ENCODE results near the gene PSMD9. TPM values are rescaled to one million over a fixed set of nuclear protein-coding genes. Genes with fewer than 3 reads are reported as not detected.
"Not testable (repeated sequence)": the region's sequence is repeated elsewhere in the genome, so short reads cannot be mapped to it uniquely, and the experiment has no call there.

PSMD9 gene
- total RNA-seq, 1 donor from 2014 or later = 43.0 TPM

- H3K27me3 Mint-ChIP-seq = no peaks in the 10 kb centered on the region
- H3K4me3 Mint-ChIP-seq = no peak overlapping the region
- TF ChIP-seq CTCF (conservative IDR thresholded peaks at IDR 0.05) = no peak
- H3K36me3 Mint-ChIP-seq = peaks cover 21% of the 10 kb centered on the region
- H3K4me1 Mint-ChIP-seq (ENCODE audit: unreplicated experiment) = peaks cover 2% of the 10 kb centered on the region
- no peaks in the 10 kb centered on the region for H3K9me3 Mint-ChIP-seq
- H3K27ac Mint-ChIP-seq = no peak overlapping the region
- DNase-seq (ENCODE audit: extremely low spot score, unreplicated experiment) = no peak
Measured at GRCh38 chr12:121918679-121919038, 30.1 kb downstream of the PSMD9 start.

- DNase-seq (ENCODE audit: extremely low spot score, unreplicated experiment) = no peak
- H3K36me3 Mint-ChIP-seq = peaks cover 16% of the 10 kb centered on the region
- H3K27me3 Mint-ChIP-seq = no peaks in the 10 kb centered on the region
- no peak overlapping the region for H3K27ac Mint-ChIP-seq
- no peak overlapping the region for H3K4me3 Mint-ChIP-seq
- H3K9me3 Mint-ChIP-seq = no peaks in the 10 kb centered on the region
- peaks cover 16% of the 10 kb centered on the region for H3K4me1 Mint-ChIP-seq (ENCODE audit: unreplicated experiment)
- TF ChIP-seq CTCF (conservative IDR thresholded peaks at IDR 0.05) = no peak
Measured at GRCh38 chr12:121921066-121921465, 32.5 kb downstream of the PSMD9 start.

GRCh38 chr12:121925358-121925695 lies 36.7 kb downstream of the PSMD9 start:
- TF ChIP-seq CTCF (conservative IDR thresholded peaks at IDR 0.05) = no peak
- H3K27me3 Mint-ChIP-seq = no peaks in the 10 kb centered on the region
- no peak for DNase-seq (ENCODE audit: extremely low spot score, unreplicated experiment)
- H3K4me1 Mint-ChIP-seq (ENCODE audit: unreplicated experiment) = peaks cover 24% of the 10 kb centered on the region
- H3K9me3 Mint-ChIP-seq = no peaks in the 10 kb centered on the region
- peaks cover 5% of the 10 kb centered on the region for H3K36me3 Mint-ChIP-seq
- peak overlapping the region; percentile 84 for H3K27ac Mint-ChIP-seq
- H3K4me3 Mint-ChIP-seq = peak overlapping the region; percentile 70

GRCh38 chr12:121926874-121927706 lies 38.5 kb downstream of the PSMD9 start:
- TF ChIP-seq CTCF (conservative IDR thresholded peaks at IDR 0.05) = no peak
- H3K4me1 Mint-ChIP-seq (ENCODE audit: unreplicated experiment) = peaks cover 29% of the 10 kb centered on the region
- no peak for DNase-seq (ENCODE audit: extremely low spot score, unreplicated experiment)
- H3K36me3 Mint-ChIP-seq = no peaks in the 10 kb centered on the region
- H3K27ac Mint-ChIP-seq = peak overlapping the region; percentile 20
- no peaks in the 10 kb centered on the region for H3K9me3 Mint-ChIP-seq
- no peak overlapping the region for H3K4me3 Mint-ChIP-seq
- H3K27me3 Mint-ChIP-seq = no peaks in the 10 kb centered on the region

- no peak for TF ChIP-seq CTCF (conservative IDR thresholded peaks at IDR 0.05)
- Mint-ChIP-seq H3K4me1 (ENCODE audit: unreplicated experiment) (peaks cover 29% of the 10 kb centered on the region), H3K4me3 (no peak overlapping the region), H3K27ac (peak overlapping the region; percentile 20), H3K9me3 (no peaks in the 10 kb centered on the region), H3K27me3 (no peaks in the 10 kb centered on the region), H3K36me3 (no peaks in the 10 kb centered on the region)
- DNase-seq (ENCODE audit: extremely low spot score, unreplicated experiment) = no peak
Measured at GRCh38 chr12:121927813-121928212, 39.2 kb downstream of the PSMD9 start.

- H3K9me3 Mint-ChIP-seq; H3K27ac Mint-ChIP-seq; DNase-seq (ENCODE audit: extremely low spot score, unreplicated experiment); H3K36me3 Mint-ChIP-seq; H3K27me3 Mint-ChIP-seq; H3K4me3 Mint-ChIP-seq: not testable (repeated sequence)
- peaks cover 24% of the 10 kb centered on the region for H3K4me1 Mint-ChIP-seq (ENCODE audit: unreplicated experiment)
Measured at GRCh38 chr12:121929545-121929944, 41.0 kb downstream of the PSMD9 start.

Data from type B pancreatic cell (in vitro differentiated cells).